VCaP (cell line): ENCODE results near the gene ILRUN.

Experiments used
- H3K27ac ChIP-seq: fragments of 450-650 bp; 2 replicates; pipeline ENCODE4 v1.5.1; 2017
- CTCF ChIP-seq: fragments of 450-650 bp; conservative IDR thresholded peaks from 2 replicates; pipeline ENCODE4 v1.5.1; 2017; ENCODE audit warnings: mild to moderate bottlenecking, moderate library complexity

ILRUN gene

GRCh38 chr6:34648806-34649205 lies 47.8 kb downstream of the ILRUN start:
- no peak for TF ChIP-seq CTCF
- H3K27ac ChIP-seq: no peak overlapping the region
